Measurements from ENCODE around the gene JPT1.
"Not testable (repeated sequence)": the region's sequence is repeated elsewhere in the genome, so short reads cannot be mapped to it uniquely, and the experiment has no call there.

Gene JPT1

GRCh38 chr17:75132018-75133000 lies 22.0 kb downstream of the JPT1 start:
- ChIA-PET POLR2A (interaction anchor here (0.7 to 3.9 kb wide), 13 partner anchors 7 to 356 kb away, joined by 3 to 20 read pairs (median 4); partner anchors contain the start of genes JPT1, NAT9 and NUP85), CTCF (interaction anchor here (0.6 to 4.3 kb wide), 21 partner anchors 9 to 1593 kb away, joined by 3 to 86 read pairs (median 6); partner anchors contain the start of genes MIF4GD and MRPL58)
- not testable (repeated sequence) for H3K4me1 ChIP-seq (ENCODE audit: control insufficient read depth, insufficient read depth, low read length); H3K9me3 ChIP-seq (ENCODE audit: control insufficient read depth, insufficient read depth, low read depth, low read length)
- Histone ChIP-seq H3K27ac (ENCODE audit: extremely low read depth, low read depth, low read length) (peak overlapping the region; percentile 94), H3K4me3 (ENCODE audit: low read depth, low read length) (peak overlapping the region; percentile 61), H3K36me3 (ENCODE audit: control insufficient read depth in 2 of 2, insufficient read depth in 1 of 2, low read length in 2 of 2) (peaks cover 25 to 42% of the 10 kb centered on the region in 2 experiments)
- TF ChIP-seq WT1 (tag by site-specific recombination; IDR thresholded peaks at IDR 0.05), result peak; percentile 28
- peak; percentile 78 for TF ChIP-seq ZNF362 (tag by site-specific recombination; IDR thresholded peaks at IDR 0.05)
- TF ChIP-seq BCL11A (tag by site-specific recombination; IDR thresholded peaks at IDR 0.05; ENCODE audit: low read depth), result 0 out of 2 replicates have a peak, but pooled peaks have one; percentile 16
- TF ChIP-seq ZNF792 (tag by site-specific recombination; IDR thresholded peaks at IDR 0.05), result 0 out of 2 replicates have a peak, but pooled peaks have one; percentile 31
- peak; percentile 47; the same call in 1 of the 2 replicates for TF ChIP-seq ZNF121 (tag by site-specific recombination; IDR thresholded peaks at IDR 0.05)
- TF ChIP-seq ZNF2 (tag by site-specific recombination; IDR thresholded peaks at IDR 0.05), result peak; percentile 34; the same call in 1 of the 2 replicates
- peak; percentile 62 for TF ChIP-seq ZBTB17 (tag by site-specific recombination; IDR thresholded peaks at IDR 0.05)
- TF ChIP-seq ZBTB48 (tag by site-specific recombination; IDR thresholded peaks at IDR 0.05), result peak; percentile 10; the same call in 1 of the 2 replicates
- TF ChIP-seq ZNF335 (tag by site-specific recombination; conservative IDR thresholded peaks at IDR 0.05), result peak; percentile 74
- TF ChIP-seq ZBTB6 (tag by site-specific recombination; IDR thresholded peaks at IDR 0.05), result peak; percentile 57; the same call in 1 of the 2 replicates
- TF ChIP-seq PATZ1 (tag by site-specific recombination; IDR thresholded peaks at IDR 0.05), result peak; percentile 15

GRCh38 chr17:75131278-75132017 lies 22.9 kb downstream of the JPT1 start, which contains the start of gene NT5C:
TSS of gene NT5C (minus strand) at chr17:75131742. CDS start at chr17:75131707, 35 bp downstream.
- Histone ChIP-seq H3K4me3 (ENCODE audit: low read depth, low read length) (peak within 1 kb of the TSS; percentile 61), H3K4me1 (ENCODE audit: control insufficient read depth, insufficient read depth, low read length) (peaks cover 3% of the 10 kb centered on the region; the same call in 1 of the 2 replicates), H3K9me3 (ENCODE audit: control insufficient read depth, insufficient read depth, low read depth, low read length) (no peaks in the 10 kb centered on the region), H3K36me3 (ENCODE audit: control insufficient read depth in 2 of 2, insufficient read depth in 1 of 2, low read length in 2 of 2) (peaks cover 19 to 39% of the 10 kb centered on the region in 2 experiments), H3K27ac (ENCODE audit: extremely low read depth, low read depth, low read length) (peak within 1 kb of the TSS; percentile 94)
- ChIA-PET CTCF (interaction anchor here (0.6 to 4.3 kb wide), 28 partner anchors 8 to 488 kb away, joined by 3 to 86 read pairs (median 4); partner anchors contain the start of genes HID1, MIF4GD and MRPL58), POLR2A (interaction anchor here (0.7 to 3.9 kb wide), 21 partner anchors 9 to 355 kb away, joined by 3 to 20 read pairs (median 4); partner anchors contain the start of genes ARMC7, JPT1, MRPL58 and NAT9)
- no peak for TF ChIP-seq ZNF548 (tag by site-specific recombination; IDR thresholded peaks at IDR 0.05)
- no peak for TF ChIP-seq ZNF248 (tag by site-specific recombination; IDR thresholded peaks at IDR 0.05)
- TF ChIP-seq KLF8 (tag by site-specific recombination; IDR thresholded peaks at IDR 0.05), result peak; percentile 53
- TF ChIP-seq ZFP37 (tag by site-specific recombination; IDR thresholded peaks at IDR 0.05), result no peak; the same call in 1 of the 2 replicates
- TF ChIP-seq GLI2 (tag by site-specific recombination; IDR thresholded peaks at IDR 0.05; ENCODE audit: borderline replicate concordance, low read depth), result no peak
- no peak for TF ChIP-seq ZNF133 (tag by site-specific recombination; IDR thresholded peaks at IDR 0.05)
- 0 out of 2 replicates have a peak, but pooled peaks have one; percentile 39 for TF ChIP-seq OSR2 (tag by site-specific recombination; IDR thresholded peaks at IDR 0.05)
- peak; percentile 29; the same call in 1 of the 2 replicates for TF ChIP-seq ZNF629 (tag by site-specific recombination; IDR thresholded peaks at IDR 0.05)
- TF ChIP-seq YY2 (tag by site-specific recombination; IDR thresholded peaks at IDR 0.05), result 0 out of 2 replicates have a peak, but pooled peaks have one; percentile 30
- no peak for TF ChIP-seq ZNF645 (tag by site-specific recombination; IDR thresholded peaks at IDR 0.05)
- TF ChIP-seq ZNF335 (tag by site-specific recombination; conservative IDR thresholded peaks at IDR 0.05), result no peak; the same call in 1 of the 2 replicates
- no peak for TF ChIP-seq ZSCAN16 (tag by site-specific recombination; IDR thresholded peaks at IDR 0.05)
- TF ChIP-seq ZNF560 (tag by site-specific recombination; IDR thresholded peaks at IDR 0.05; ENCODE audit: borderline replicate concordance), result no peak

Measured in HEK293 (cell line).